Kidney (tissue), 14 donors: ENCODE data around the gene SLC9C1. TPM values are rescaled to one million over a fixed set of nuclear protein-coding genes. Genes with fewer than 3 reads are reported as not detected.

ENCODE experiments used
- DNase-seq, 5 donors: peaks; one replicate each; pipeline ENCODE4 v3.0.0-alpha.2; 2013 to 2020
- FAIRE-seq: peaks from 2 replicates; lab custom pipeline; 2012; peaks lifted over from hg19 to GRCh38; lab: Jason Lieb, UNC
- H3K27ac ChIP-seq, 2 donors: one replicate each; pipeline ENCODE4 v1.7.0; 2013; ENCODE audit warnings: low read depth in 2 of 2, low read length in 2 of 2, inconsistent platforms in 1 of 2
- H3K27me3 ChIP-seq: one replicate; pipeline ENCODE4 v1.7.1; 2013; ENCODE audit warnings: low read length, inconsistent platforms; ENCODE audit not compliant: control insufficient read depth, insufficient read depth
- H3K36me3 ChIP-seq, 3 donors: one replicate each; pipeline versions ENCODE4 v1.7.0 to v1.7.1; 2013; ENCODE audit warnings: low read length in 3 of 3, control low read depth in 1 of 3, inconsistent platforms in 1 of 3; ENCODE audit not compliant: insufficient read depth in 3 of 3, control insufficient read depth in 2 of 3
- H3K4me1 ChIP-seq, 3 donors: one replicate each; pipeline versions ENCODE4 v1.7.0 to v1.7.1; 2013; ENCODE audit warnings: low read length in 3 of 3, inconsistent platforms in 1 of 3, low read depth in 1 of 3; ENCODE audit not compliant: control insufficient read depth in 2 of 3, insufficient read depth in 2 of 3
- H3K4me3 ChIP-seq, 3 donors: one replicate each; pipeline versions ENCODE4 v1.7.0 to v1.8.1; 2013; ENCODE audit warnings: low read length in 3 of 3, control low read depth in 1 of 3, inconsistent platforms in 1 of 3
- H3K9ac ChIP-seq, 3 donors: one replicate each; pipeline versions ENCODE4 v1.7.0 to v1.7.1; 2013; ENCODE audit warnings: low read length in 3 of 3, control low read depth in 1 of 3, inconsistent platforms in 1 of 3
- H3K9me3 ChIP-seq, 3 donors: one replicate each; pipeline versions ENCODE4 v1.7.0 to v1.7.1; 2013; ENCODE audit warnings: low read length in 3 of 3, control low read depth in 1 of 3, inconsistent platforms in 1 of 3; ENCODE audit not compliant: control insufficient read depth in 2 of 3, insufficient read depth in 1 of 3
- intact Hi-C: fragments of 100-400 bp; cut with DNase I; formaldehyde crosslinking; loops from one replicate; pipeline ENCODE4 v1.11.1; 2022
- polyA plus RNA-seq: library from polyadenylated mRNA; stranded (reverse); fragments of 350-450 nt; fragmentation: Illumina TruSeq; extraction: RNeasy Lipid Tissue Mini Kit (QIAGEN cat#74804); gene quantifications from one replicate; pipeline ENCODE4 v1.2.3, GENCODE V29; 2014; ENCODE audit warnings: low read depth, low replicate concordance; ENCODE audit not compliant: insufficient read depth
- total RNA-seq: library from RNA; stranded (reverse); fragmentation: NEBNext Ultra II Directional; extraction: Animal tissue kit (Norgen Biotek cat#: 25700); gene quantifications from one replicate; pipeline ENCODE4 v1.2.1, GENCODE V29; 2021
- TF ChIP-seq, protein P1 (sequence below): IDR thresholded peaks from 3 replicates; pipeline ENCODE4 v1.5.1; 2012; ENCODE audit warnings: mild to moderate bottlenecking, moderate library complexity, borderline replicate concordance; ENCODE audit not compliant: insufficient read depth; ENCODE audit errors: extremely low read depth
- donor health status: control.
- donor health status: control.
- donor health status: control.
- donor health status: control.
- donor health status: control.
- donor health status: DM: yes; HTN: yes; CAD: no.
- donor health status: Normal renal cell carcinoma (clear cell type).

The SLC9C1 gene
- total and polyA plus RNA-seq, 2 donors from 2014 or later: 0.09 to 1.2 TPM

DNA sequence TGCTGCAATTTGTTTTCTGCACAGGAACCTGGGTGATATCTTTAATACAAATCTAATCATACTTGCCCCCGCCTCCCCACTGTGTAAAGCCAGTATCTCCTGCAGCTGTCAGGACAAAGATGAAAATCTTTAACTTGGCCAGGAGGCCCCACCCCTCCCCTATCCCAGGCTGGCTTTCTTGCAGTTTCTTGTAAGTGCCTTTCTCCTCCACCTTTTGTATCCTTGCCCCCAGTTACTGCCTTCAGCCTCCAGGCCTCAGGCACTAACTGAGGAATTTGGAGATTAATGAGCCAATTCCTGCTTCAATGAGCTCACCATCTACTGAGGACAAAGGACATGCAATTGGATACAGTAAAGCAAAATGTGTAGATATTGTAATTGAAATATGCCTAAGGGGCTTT lies 167.5 kb downstream of the SLC9C1 start:
- Histone ChIP-seq H3K9ac (no peak overlapping the region), H3K4me1 (peaks cover 0 to 5% (median 2%) of the 10 kb centered on the region in 3 donors), H3K9me3 (no peaks in the 10 kb centered on the region), H3K27me3 (no peaks in the 10 kb centered on the region), H3K36me3 (no peaks in the 10 kb centered on the region), H3K27ac (no peak overlapping the region), H3K4me3 (no peak overlapping the region)
- intact Hi-C loops: no loop called here
- TF ChIP-seq, protein P1, sequence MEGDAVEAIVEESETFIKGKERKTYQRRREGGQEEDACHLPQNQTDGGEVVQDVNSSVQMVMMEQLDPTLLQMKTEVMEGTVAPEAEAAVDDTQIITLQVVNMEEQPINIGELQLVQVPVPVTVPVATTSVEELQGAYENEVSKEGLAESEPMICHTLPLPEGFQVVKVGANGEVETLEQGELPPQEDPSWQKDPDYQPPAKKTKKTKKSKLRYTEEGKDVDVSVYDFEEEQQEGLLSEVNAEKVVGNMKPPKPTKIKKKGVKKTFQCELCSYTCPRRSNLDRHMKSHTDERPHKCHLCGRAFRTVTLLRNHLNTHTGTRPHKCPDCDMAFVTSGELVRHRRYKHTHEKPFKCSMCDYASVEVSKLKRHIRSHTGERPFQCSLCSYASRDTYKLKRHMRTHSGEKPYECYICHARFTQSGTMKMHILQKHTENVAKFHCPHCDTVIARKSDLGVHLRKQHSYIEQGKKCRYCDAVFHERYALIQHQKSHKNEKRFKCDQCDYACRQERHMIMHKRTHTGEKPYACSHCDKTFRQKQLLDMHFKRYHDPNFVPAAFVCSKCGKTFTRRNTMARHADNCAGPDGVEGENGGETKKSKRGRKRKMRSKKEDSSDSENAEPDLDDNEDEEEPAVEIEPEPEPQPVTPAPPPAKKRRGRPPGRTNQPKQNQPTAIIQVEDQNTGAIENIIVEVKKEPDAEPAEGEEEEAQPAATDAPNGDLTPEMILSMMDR: no peak
- DNase-seq: peak in 4 of 5 donors; percentile 63 to 92 (median 72)
- FAIRE-seq: no peak

DNA sequence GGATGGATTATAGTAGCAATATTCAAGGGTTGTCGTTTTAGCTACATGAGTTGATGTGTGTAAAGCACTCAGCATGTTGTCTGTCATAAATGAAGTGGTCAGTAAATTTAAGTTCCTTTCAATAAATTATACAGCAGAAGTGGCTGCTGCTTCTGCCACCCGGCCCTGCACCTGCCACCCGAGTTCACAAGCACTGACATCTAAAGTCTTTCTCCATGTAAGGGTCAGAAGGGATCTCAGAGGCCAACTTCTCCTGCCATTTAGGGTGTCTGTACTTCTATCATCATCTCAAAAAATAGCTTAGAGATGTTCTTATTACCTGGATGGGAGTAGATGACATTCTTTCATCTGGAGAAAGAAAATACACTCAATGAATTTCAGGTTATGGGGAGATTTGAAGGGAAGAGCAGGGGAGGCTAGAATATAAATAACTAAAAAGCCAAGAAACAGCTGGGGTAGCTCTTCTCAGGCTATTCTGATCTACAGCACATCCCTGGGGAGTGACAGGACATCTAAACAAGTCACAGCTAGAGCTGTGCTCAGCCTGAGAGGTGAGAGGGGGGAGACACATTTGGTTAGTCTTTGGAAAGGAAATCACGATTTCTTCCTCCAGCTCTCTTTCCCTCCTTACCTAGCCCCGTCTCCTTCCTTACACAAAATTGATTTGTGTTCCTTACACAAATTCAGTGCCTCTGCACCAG lies 169.0 kb downstream of the SLC9C1 start:
- TF ChIP-seq, protein P1: no peak
- intact Hi-C loops: no loop called here
- no peaks in the 10 kb centered on the region for H3K36me3 ChIP-seq
- FAIRE-seq: no peak
- DNase-seq: no peak
- no peaks in the 10 kb centered on the region for H3K9me3 ChIP-seq
- peaks cover 0 to 5% (median 2%) of the 10 kb centered on the region in 3 donors for H3K4me1 ChIP-seq
- H3K27me3 ChIP-seq: no peaks in the 10 kb centered on the region
- H3K27ac ChIP-seq: no peak overlapping the region
- H3K4me3 ChIP-seq: no peak overlapping the region
- no peak overlapping the region for H3K9ac ChIP-seq

DNA sequence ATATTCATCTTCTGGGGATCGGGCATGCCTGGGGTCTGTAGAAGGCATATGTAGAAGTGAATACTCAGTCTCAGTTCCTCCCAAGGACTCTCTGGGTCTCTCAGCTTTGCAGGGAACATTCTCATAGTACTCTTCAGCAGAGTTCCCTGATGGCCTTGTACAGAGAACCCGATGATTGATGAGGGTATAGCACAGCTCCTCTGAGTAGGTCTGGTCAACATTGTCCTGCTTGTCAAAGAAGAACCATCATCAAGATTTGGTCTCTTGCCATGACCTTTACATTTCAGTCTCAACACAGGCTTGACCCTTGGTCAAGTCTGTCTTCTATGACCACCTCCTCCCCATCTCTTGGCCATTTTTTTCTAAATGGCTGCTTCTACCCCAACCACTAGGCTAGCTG lies 170.5 kb downstream of the SLC9C1 start:
- intact Hi-C loops: no loop called here

More for the DNA sequence above, 170.5 kb downstream of the SLC9C1 start:
- H3K4me1 ChIP-seq: peaks cover 0 to 5% (median 2%) of the 10 kb centered on the region in 3 donors
- no peak for DNase-seq
- no peak overlapping the region for H3K27ac ChIP-seq
- H3K9ac ChIP-seq: no peak overlapping the region
- TF ChIP-seq, protein P1: no peak
- H3K4me3 ChIP-seq: no peak overlapping the region
- H3K36me3 ChIP-seq: no peaks in the 10 kb centered on the region
- no peak for FAIRE-seq
- H3K9me3 ChIP-seq: no peaks in the 10 kb centered on the region
- no peaks in the 10 kb centered on the region for H3K27me3 ChIP-seq
